ENCODE results near the gene TBC1D32.
"Not testable (repeated sequence)": the region's sequence is repeated elsewhere in the genome, so short reads cannot be mapped to it uniquely, and the experiment has no call there.

The TBC1D32 gene

DNA sequence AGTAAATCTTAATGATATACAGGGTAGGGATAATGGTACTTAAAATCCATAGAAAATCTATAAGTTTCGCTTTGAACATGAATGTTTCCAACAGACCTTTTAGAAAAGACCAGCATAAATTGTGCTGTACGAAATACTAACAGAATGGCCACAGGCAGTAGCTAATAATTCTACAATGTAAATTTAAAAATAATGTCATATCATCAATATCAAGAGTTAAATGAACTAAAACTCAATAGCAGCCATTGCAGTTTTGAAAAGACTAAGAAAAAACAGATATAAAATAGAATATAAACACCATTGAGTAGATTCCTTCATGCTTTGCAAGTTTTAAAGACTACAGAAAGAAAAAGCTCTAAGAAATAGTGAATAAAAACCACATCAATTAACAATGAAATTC is 14.7 kb downstream of the TBC1D32 start:
- Histone ChIP-seq H3K9me3 (no peaks in the 10 kb centered on the region), H3K36me3 (no peaks in the 10 kb centered on the region), H3K27me3 (no peaks in the 10 kb centered on the region), H3K27ac (no peak overlapping the region), H3K4me1 (ENCODE audit: control insufficient read depth in 1 of 2, insufficient read depth in 1 of 2, low read depth in 1 of 2, low read length in 1 of 2) (no peaks in the 10 kb centered on the region), H3K4me3 (ENCODE audit: low read depth in 1 of 2, low read length in 1 of 2) (no peak overlapping the region)
- TF ChIP-seq, protein P1, sequence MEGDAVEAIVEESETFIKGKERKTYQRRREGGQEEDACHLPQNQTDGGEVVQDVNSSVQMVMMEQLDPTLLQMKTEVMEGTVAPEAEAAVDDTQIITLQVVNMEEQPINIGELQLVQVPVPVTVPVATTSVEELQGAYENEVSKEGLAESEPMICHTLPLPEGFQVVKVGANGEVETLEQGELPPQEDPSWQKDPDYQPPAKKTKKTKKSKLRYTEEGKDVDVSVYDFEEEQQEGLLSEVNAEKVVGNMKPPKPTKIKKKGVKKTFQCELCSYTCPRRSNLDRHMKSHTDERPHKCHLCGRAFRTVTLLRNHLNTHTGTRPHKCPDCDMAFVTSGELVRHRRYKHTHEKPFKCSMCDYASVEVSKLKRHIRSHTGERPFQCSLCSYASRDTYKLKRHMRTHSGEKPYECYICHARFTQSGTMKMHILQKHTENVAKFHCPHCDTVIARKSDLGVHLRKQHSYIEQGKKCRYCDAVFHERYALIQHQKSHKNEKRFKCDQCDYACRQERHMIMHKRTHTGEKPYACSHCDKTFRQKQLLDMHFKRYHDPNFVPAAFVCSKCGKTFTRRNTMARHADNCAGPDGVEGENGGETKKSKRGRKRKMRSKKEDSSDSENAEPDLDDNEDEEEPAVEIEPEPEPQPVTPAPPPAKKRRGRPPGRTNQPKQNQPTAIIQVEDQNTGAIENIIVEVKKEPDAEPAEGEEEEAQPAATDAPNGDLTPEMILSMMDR (IDR thresholded peaks at IDR 0.05): no peak

DNA sequence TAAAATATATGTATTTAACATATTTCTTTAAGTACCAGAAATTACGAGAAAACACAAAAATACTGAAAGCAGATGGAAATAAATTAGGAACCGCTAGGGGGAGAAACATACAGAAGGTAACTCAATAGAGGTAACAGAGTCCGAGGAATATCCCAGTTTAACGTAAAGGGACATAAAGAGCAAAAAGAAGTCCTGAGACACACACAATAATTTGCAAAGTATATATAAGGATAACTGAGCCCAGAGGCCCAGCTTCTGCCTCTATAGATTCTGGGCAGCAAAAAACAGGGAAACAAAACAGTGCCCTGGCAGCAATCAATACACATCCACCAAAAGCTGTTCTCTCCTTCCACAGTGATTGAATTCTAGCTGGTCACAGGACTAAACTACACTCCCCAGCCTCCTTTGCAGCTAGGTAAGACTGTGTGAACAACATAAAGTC is 15.1 kb downstream of the TBC1D32 start:
- TF ChIP-seq, protein P1 (IDR thresholded peaks at IDR 0.05): no peak

DNA sequence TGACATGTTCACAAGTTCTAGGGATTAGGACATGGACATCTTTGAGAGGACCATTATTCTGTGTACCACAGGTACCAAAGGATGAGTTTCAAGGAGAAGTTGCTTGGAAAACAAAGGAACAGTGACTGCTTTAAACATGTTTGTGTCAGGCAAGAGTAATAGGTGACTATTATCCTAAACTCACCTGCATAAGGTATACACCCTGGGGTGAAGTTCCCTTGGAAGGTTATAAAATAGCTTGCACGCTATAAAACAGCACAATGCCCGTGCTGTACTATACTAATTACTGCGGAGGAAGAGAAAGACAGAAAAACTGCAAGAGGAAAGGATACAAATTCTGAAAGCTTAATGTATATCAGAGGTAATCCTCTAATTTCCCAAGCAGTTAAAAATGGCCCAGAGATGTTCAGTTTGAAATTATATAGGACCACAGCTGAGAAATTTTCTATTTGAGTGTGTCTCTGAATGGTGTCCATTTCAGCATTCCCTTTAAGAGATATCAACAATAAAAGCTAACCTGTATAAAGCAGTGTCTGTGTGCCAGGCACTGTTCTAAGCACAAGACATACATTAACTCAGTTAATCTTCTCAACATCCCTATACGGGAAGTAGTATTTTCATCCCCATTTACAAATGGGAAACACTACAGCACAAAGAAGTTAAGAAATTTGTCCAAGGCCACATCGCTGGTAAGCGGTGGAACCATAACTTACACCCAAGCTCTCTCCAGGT is 19.7 kb downstream of the TBC1D32 start:
- TF ChIP-seq, protein P1 (IDR thresholded peaks at IDR 0.05): no peak
- H3K27ac ChIP-seq: no peak overlapping the region
- no peaks in the 10 kb centered on the region for H3K4me1 ChIP-seq (ENCODE audit: control insufficient read depth in 1 of 2, insufficient read depth in 1 of 2, low read depth in 1 of 2, low read length in 1 of 2)
- H3K36me3 ChIP-seq: no peaks in the 10 kb centered on the region
- no peaks in the 10 kb centered on the region for H3K9me3 ChIP-seq
- no peak overlapping the region for H3K4me3 ChIP-seq (ENCODE audit: low read depth in 1 of 2, low read length in 1 of 2)
- H3K27me3 ChIP-seq: no peaks in the 10 kb centered on the region

More for the DNA sequence above, 15.1 kb downstream of the TBC1D32 start:
- H3K36me3 ChIP-seq: no peaks in the 10 kb centered on the region
- no peak overlapping the region for H3K27ac ChIP-seq
- no peaks in the 10 kb centered on the region for H3K9me3 ChIP-seq
- H3K4me1 ChIP-seq (ENCODE audit: control insufficient read depth in 1 of 2, insufficient read depth in 1 of 2, low read depth in 1 of 2, low read length in 1 of 2): no peaks in the 10 kb centered on the region
- H3K4me3 ChIP-seq (ENCODE audit: low read depth in 1 of 2, low read length in 1 of 2): no peak overlapping the region
- H3K27me3 ChIP-seq: no peaks in the 10 kb centered on the region

DNA sequence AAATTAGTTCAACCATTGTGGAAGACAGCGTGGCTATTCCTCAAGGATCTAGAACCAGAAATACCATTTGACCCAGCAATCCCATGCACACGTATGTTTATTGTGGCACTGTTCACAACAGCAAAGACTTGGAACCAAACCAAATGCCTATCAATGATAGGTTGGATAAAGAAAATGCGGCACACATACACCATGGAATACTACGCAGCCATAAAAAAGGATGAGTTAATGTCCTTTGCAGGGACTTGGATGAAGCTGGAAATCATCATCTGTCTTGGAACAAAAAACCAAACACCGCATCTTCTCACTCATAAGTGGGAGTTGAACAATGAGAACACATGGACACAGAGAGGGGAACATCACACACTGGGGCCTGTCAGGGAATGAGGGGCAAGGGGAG is 22.5 kb downstream of the TBC1D32 start:
- H3K4me1 ChIP-seq (ENCODE audit: control insufficient read depth in 1 of 2, insufficient read depth in 1 of 2, low read depth in 1 of 2, low read length in 1 of 2); H3K4me3 ChIP-seq (ENCODE audit: low read depth in 1 of 2, low read length in 1 of 2); H3K9me3 ChIP-seq; H3K27me3 ChIP-seq; H3K27ac ChIP-seq; H3K36me3 ChIP-seq: not testable (repeated sequence)

GRCh38 chr6:121310495-121310894 is 23.8 kb downstream of the TBC1D32 start:
- no peaks in the 10 kb centered on the region for H3K27me3 ChIP-seq
- TF ChIP-seq, protein P1 (IDR thresholded peaks at IDR 0.05): no peak
- H3K4me1 ChIP-seq (ENCODE audit: control insufficient read depth in 1 of 2, insufficient read depth in 1 of 2, low read depth in 1 of 2, low read length in 1 of 2): no peaks in the 10 kb centered on the region
- no peak overlapping the region for H3K4me3 ChIP-seq (ENCODE audit: low read depth in 1 of 2, low read length in 1 of 2)
- H3K9me3 ChIP-seq: no peaks in the 10 kb centered on the region
- H3K36me3 ChIP-seq: no peaks in the 10 kb centered on the region
- H3K27ac ChIP-seq: no peak overlapping the region

GRCh38 chr6:121309768-121310469 is 24.4 kb downstream of the TBC1D32 start:
- Histone ChIP-seq H3K4me1 (ENCODE audit: control insufficient read depth in 1 of 2, insufficient read depth in 1 of 2, low read depth in 1 of 2, low read length in 1 of 2) (no peaks in the 10 kb centered on the region), H3K27ac (no peak overlapping the region), H3K27me3 (no peaks in the 10 kb centered on the region), H3K9me3 (no peaks in the 10 kb centered on the region), H3K36me3 (no peaks in the 10 kb centered on the region), H3K4me3 (ENCODE audit: low read depth in 1 of 2, low read length in 1 of 2) (no peak overlapping the region)
- TF ChIP-seq, protein P1 (IDR thresholded peaks at IDR 0.05): no peak
